CD4-positive, alpha-beta T cell treated with Interleukin-10 for 1 hour (primary cell): Measurements from ENCODE around the gene SLC7A11.

Experiments used
- DNase-seq: peaks from one replicate; pipeline ENCODE4 v3.0.0-alpha.2; 2020

The SLC7A11 gene

GRCh38 chr4:138204507-138204906, 37.6 kb downstream of the SLC7A11 start:
- no peak for DNase-seq

- DNase-seq = no peak
These were observed 39.5 kb downstream of the SLC7A11 start for GRCh38 chr4:138202686-138203085.

- DNase-seq = no peak
These were observed 41.9 kb downstream of the SLC7A11 start for GRCh38 chr4:138200236-138200590.

- no peak for DNase-seq
These were observed 42.4 kb downstream of the SLC7A11 start for GRCh38 chr4:138199568-138200235.

GRCh38 chr4:138196153-138196552, 46.0 kb downstream of the SLC7A11 start:
- no peak for DNase-seq

GRCh38 chr4:138193963-138194362, 48.2 kb downstream of the SLC7A11 start:
- no peak for DNase-seq

GRCh38 chr4:138192113-138192512, 50.0 kb downstream of the SLC7A11 start:
- no peak for DNase-seq

- peak; percentile 15 for DNase-seq
These were observed 51.7 kb downstream of the SLC7A11 start for GRCh38 chr4:138190452-138190858.

- DNase-seq = no peak
These were observed 52.9 kb downstream of the SLC7A11 start for GRCh38 chr4:138189206-138189605.

- no peak for DNase-seq
These were observed 53.6 kb downstream of the SLC7A11 start for GRCh38 chr4:138188406-138189084.

GRCh38 chr4:138185859-138186645, 56.1 kb downstream of the SLC7A11 start:
- no peak for DNase-seq

- DNase-seq = no peak
These were observed 57.3 kb downstream of the SLC7A11 start for GRCh38 chr4:138184886-138185285.

GRCh38 chr4:138182838-138183426, 59.2 kb downstream of the SLC7A11 start:
- DNase-seq = peak; percentile 9

GRCh38 chr4:138181287-138181686, 60.9 kb downstream of the SLC7A11 start:
- DNase-seq = no peak

GRCh38 chr4:138178566-138178965, 63.6 kb downstream of the SLC7A11 start:
- DNase-seq = no peak

- DNase-seq = no peak
These were observed 64.7 kb downstream of the SLC7A11 start for GRCh38 chr4:138177278-138177968.

- DNase-seq = no peak
These were observed 67.0 kb downstream of the SLC7A11 start for GRCh38 chr4:138174981-138175794.

GRCh38 chr4:138164208-138164607, 77.9 kb downstream of the SLC7A11 start:
- DNase-seq = no peak

GRCh38 chr4:138163171-138163570, 79.0 kb downstream of the SLC7A11 start:
- DNase-seq = no peak

- no peak for DNase-seq
These were observed 79.9 kb downstream of the SLC7A11 start for GRCh38 chr4:138162259-138162658.

- DNase-seq = no peak
These were observed 80.8 kb downstream of the SLC7A11 start for GRCh38 chr4:138161351-138161750.

- no peak for DNase-seq
These were observed 83.3 kb downstream of the SLC7A11 start for GRCh38 chr4:138158746-138159297.
